Kidney capillary endothelial cell (primary cell): Measurements from ENCODE around the gene PIP5KL1.

Experiments used
- DNase-seq: peaks from one replicate; pipeline ENCODE4 v3.0.0-alpha.2; 2018; ENCODE audit warnings: low spot score

The PIP5KL1 gene

DNA sequence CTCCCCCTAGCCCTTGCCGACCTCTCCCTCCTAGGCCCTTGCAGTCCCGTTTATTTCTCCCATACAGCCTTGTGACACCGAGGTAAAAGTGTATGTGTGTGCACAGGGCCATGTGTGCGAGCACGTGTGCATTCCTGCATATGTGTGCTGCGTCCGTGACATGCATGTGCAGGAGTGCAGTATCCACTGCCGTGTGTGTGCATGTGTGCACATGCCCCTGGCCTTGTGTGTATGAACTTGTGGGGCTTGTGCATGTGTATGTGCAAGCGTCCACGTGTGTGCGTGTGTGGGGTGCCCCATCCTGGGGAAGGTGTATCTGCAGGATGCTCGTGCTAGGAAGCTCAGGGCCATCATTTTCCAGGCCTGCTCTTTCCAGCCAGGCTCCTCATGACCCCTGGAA lies 59.7 kb downstream of the PIP5KL1 start:
- no peak for DNase-seq
